Measurements from ENCODE around the gene CRKL. TPM values are rescaled to one million over a fixed set of nuclear protein-coding genes. Genes with fewer than 3 reads are reported as not detected.

Gene CRKL
- total and polyA plus RNA-seq, 12 donors: 15.6 to 69.1 (median 43.3) TPM

DNA sequence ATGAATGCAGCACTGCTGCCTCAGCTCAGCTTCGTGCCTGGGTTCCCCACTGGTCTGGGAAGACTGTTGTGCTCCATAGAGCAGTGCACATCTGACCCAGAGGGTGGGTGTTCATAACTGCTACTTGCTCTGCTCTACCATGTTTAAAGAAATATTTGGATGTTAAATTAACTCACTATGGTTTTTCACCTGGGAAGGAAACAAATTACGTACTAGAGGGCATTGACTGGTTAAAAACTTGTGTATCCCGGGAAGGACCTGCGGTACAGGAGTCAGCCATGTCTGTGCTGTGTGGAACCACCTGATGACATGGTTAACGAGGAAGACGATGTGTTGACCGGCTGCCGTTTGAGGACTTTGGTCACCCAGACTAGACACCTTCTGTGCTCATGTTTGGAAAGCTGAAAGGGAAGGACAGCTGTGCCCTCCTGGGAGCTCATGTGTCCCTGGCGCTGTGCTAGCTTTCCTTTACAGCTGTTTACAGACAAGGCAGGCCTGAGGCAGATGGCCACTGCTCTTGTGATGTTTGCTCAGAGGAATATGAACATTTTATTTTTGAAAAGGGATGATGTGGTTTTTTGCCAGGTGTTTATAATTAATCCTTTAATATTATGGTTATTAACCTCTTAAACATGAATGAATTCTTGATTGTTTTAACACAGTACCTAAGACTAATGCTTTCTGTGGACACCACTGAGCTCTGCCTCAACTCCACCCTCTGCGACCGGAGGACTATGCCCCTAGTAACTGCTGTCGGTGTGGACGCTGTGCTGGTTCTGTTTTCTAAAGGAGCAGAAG, 35.5 kb downstream of the CRKL start:
- no peak for DNase-seq
- intact Hi-C loops (cut with DNase I): no loop called here
- no peaks in the 10 kb centered on the region for H3K4me1 ChIP-seq (replicated peaks in 1 of 2)
- WGBS, 4 donors: 89 to 94% (median 92%) methylated on average over 9 to 13 of the region's 13 CpGs
- H3K36me3 ChIP-seq (replicated peaks in 1 of 2): peaks cover 0 to 49% of the 10 kb centered on the region in 2 donors
- TF ChIP-seq, protein P1, sequence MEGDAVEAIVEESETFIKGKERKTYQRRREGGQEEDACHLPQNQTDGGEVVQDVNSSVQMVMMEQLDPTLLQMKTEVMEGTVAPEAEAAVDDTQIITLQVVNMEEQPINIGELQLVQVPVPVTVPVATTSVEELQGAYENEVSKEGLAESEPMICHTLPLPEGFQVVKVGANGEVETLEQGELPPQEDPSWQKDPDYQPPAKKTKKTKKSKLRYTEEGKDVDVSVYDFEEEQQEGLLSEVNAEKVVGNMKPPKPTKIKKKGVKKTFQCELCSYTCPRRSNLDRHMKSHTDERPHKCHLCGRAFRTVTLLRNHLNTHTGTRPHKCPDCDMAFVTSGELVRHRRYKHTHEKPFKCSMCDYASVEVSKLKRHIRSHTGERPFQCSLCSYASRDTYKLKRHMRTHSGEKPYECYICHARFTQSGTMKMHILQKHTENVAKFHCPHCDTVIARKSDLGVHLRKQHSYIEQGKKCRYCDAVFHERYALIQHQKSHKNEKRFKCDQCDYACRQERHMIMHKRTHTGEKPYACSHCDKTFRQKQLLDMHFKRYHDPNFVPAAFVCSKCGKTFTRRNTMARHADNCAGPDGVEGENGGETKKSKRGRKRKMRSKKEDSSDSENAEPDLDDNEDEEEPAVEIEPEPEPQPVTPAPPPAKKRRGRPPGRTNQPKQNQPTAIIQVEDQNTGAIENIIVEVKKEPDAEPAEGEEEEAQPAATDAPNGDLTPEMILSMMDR (IDR thresholded peaks at IDR 0.05): no peak
- no peaks in the 10 kb centered on the region for H3K9me3 ChIP-seq (replicated peaks in 1 of 3)
- H3K27me3 ChIP-seq: no peaks in the 10 kb centered on the region
- no peak overlapping the region for H3K27ac ChIP-seq
- no peak overlapping the region for H3K4me3 ChIP-seq

DNA sequence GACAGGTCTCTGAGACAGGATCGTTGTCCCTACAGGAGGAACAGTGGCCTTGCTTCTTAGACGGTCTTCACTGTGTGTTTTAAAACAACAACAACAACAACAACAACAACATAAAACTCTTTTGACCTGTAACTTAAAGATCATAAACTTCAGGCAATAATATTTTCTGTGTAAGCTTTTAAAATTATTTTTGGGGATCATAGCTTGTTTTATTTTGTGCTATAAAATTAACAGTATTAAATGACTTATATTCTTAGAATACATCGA, 36.1 kb downstream of the CRKL start:
- Histone ChIP-seq H3K9me3 (replicated peaks in 1 of 3) (no peaks in the 10 kb centered on the region), H3K4me1 (replicated peaks in 1 of 2) (no peaks in the 10 kb centered on the region), H3K36me3 (replicated peaks in 1 of 2) (peaks cover 0 to 49% of the 10 kb centered on the region in 2 donors), H3K27ac (no peak overlapping the region), H3K27me3 (no peaks in the 10 kb centered on the region), H3K4me3 (no peak overlapping the region)
- TF ChIP-seq, protein P1 (IDR thresholded peaks at IDR 0.05): no peak
- TF ChIP-seq POLR2A (IDR thresholded peaks at IDR 0.05): no peak
- DNase-seq: no peak
- intact Hi-C loops (cut with DNase I): no loop called here
- WGBS, 4 donors: 66 to 78% (median 69%) methylated on average over 3 of the region's 3 CpGs

DNA sequence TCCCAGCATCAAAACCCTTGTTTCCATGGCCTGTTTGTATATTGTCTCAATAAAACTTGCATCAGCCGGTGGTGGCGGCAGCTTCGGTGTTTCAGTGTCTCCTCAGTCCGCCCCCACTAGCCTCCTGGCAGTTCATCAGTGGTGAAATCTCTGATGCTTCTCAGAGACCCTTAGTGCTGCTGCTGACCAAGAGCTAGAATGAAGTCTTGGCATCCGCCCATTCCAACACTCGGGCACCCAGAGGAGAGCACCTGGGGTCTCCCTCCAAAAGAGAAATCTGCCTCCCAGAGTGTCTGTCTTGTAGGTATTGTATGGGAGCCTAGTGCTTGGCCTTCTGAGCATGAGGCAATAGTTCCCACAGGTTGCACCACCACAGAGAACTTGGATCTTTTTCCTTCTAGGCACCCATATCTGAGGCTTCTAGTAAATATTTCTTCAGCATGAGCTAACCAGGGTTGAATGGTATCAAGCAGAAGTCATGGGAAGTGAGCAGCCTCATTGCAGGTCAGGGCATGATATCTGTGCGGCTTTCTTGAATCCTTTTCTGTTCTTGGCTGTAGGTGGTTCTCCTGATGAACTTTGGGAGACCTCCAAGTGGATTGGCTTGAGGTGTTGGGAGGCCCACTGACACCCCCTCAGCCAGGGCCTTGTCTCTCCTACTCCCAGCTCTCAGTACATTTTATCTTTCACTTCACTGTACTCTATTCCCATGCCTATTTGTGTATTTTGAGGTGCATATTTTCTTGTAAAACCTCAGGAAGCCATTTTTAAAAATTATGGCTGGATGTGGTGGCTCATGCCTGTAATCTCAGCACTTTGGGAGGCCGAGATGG, 36.7 kb downstream of the CRKL start:
- DNase-seq: peak in 1 of 7 donors; percentile 24
- no peaks in the 10 kb centered on the region for H3K27me3 ChIP-seq
- no peaks in the 10 kb centered on the region for H3K9me3 ChIP-seq (replicated peaks in 1 of 3)
- intact Hi-C loops (cut with DNase I): no loop called here
- no peak overlapping the region for H3K27ac ChIP-seq
- TF ChIP-seq, protein P1 (IDR thresholded peaks at IDR 0.05): no peak
- TF ChIP-seq POLR2A (IDR thresholded peaks at IDR 0.05): no peak
- no peaks in the 10 kb centered on the region for H3K4me1 ChIP-seq (replicated peaks in 1 of 2)
- WGBS, 4 donors: 90 to 95% (median 94%) methylated on average over 8 of the region's 8 CpGs
- peaks cover 0 to 49% of the 10 kb centered on the region in 2 donors for H3K36me3 ChIP-seq (replicated peaks in 1 of 2)
- H3K4me3 ChIP-seq: no peak overlapping the region

DNA sequence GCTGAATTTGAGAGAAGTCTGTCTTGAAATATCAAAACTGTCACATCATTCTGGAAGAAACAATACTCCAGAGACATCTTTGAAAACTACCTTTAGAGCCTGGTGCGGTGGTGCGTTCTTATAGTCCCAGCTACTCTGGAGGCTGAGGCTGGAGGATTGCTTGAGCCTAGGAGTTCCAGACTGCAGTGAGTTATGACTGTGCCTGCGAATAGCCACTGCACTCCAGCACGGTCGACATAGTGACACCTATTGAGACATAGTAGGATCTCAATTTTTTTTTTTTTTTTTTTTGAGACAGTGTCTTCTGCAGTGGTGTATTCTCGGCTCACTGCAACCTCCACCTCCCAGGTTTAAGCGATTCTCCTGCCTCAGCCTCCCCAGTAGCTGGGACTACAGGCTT, 38.3 kb downstream of the CRKL start:
- no peak overlapping the region for H3K4me3 ChIP-seq
- TF ChIP-seq, protein P1 (IDR thresholded peaks at IDR 0.05): no peak
- TF ChIP-seq POLR2A (IDR thresholded peaks at IDR 0.05): no peak
- H3K4me1 ChIP-seq (replicated peaks in 1 of 2): no peaks in the 10 kb centered on the region
- peaks cover 0 to 35% of the 10 kb centered on the region in 2 donors for H3K36me3 ChIP-seq (replicated peaks in 1 of 2)
- DNase-seq: no peak
- no peaks in the 10 kb centered on the region for H3K27me3 ChIP-seq
- 69 to 90% (median 86%) methylated on average over 6 to 7 of the region's 7 CpGs for WGBS, 4 donors
- no peak overlapping the region for H3K27ac ChIP-seq
- intact Hi-C loops (cut with DNase I): no loop called here
- H3K9me3 ChIP-seq (replicated peaks in 1 of 3): no peaks in the 10 kb centered on the region

Data from adrenal gland (tissue), 12 donors.